ENCODE measurements around the gene TMSB10. TPM values are rescaled to one million over a fixed set of nuclear protein-coding genes. Genes with fewer than 3 reads are reported as not detected.
"Not testable (repeated sequence)": the region's sequence is repeated elsewhere in the genome, so short reads cannot be mapped to it uniquely, and the experiment has no call there.

TMSB10 gene
- polyA plus RNA-seq, 1 donor (not counting 4 experiments of a cell fraction or from before 2014, with no cell fraction given): 3,595 TPM

DNA sequence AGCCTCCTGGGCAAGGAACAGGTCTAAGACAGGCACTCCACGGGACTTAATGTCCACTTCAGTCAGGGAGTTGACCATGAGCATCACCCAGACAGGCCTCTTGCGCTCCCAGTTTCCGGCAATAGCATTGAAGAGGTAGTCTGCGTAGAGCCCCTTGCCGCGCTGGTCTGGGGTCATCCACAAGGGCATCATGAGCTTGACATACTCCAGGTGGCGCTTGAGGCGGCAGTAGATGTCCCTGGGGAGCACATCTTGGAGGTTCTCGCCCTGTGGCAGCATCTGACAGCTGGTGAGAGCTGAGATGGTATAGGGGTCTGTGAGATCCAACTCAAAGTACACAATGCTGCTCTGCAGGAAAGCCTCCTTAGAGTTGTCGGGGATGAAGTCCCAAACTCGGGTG, 35.1 kb upstream of the TMSB10 start:
- no peaks in the 10 kb centered on the region for H3K36me3 ChIP-seq (ENCODE audit: control insufficient read depth in 2 of 2, extremely low read depth in 1 of 2, insufficient read depth in 2 of 2, low read length in 2 of 2)

DNA sequence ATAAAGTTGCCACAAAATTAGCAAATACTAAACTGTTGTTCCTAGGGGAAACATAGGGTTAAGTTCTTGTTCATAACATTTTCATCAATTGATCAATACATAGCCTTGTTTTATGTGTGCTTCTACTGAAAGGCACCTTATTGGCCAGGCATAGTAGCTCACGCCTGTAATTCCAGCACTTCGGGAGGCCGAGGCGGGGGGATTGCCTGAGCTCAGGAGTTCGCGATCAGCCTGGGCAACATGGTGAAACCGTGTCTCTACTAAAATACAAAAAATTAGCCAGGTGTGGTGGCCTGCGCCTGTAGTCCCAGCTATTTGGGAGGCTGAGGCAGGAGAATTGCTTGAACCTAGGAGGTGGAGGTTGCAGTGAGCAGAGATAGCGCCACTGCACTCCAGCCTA, 32.8 kb upstream of the TMSB10 start:
- H3K9me1 ChIP-seq (ENCODE audit: control insufficient read depth, extremely low read depth, insufficient read depth, low read length); dilution Hi-C loops (cut with MboI; ENCODE audit: extremely low pct_ligation_motif_present, low sequenced_read_pairs); DNase-seq (ENCODE audit: low read depth, low spot score); H2AFZ ChIP-seq (ENCODE audit: control insufficient read depth, low read length); H3K4me1 ChIP-seq (ENCODE audit: control insufficient read depth, extremely low read depth, insufficient read depth, low read length); H3K27ac ChIP-seq (ENCODE audit: control insufficient read depth, insufficient read depth, low read length); H3K9me3 ChIP-seq (ENCODE audit: control insufficient read depth, low read depth, low read length); H3K27me3 ChIP-seq (ENCODE audit: control insufficient read depth, extremely low read depth, insufficient read depth, low read length); H3K79me2 ChIP-seq (ENCODE audit: control insufficient read depth, insufficient read depth, low read length); H3K36me3 ChIP-seq (ENCODE audit: control insufficient read depth in 2 of 2, extremely low read depth in 1 of 2, insufficient read depth in 2 of 2, low read length in 2 of 2); H3K9ac ChIP-seq (ENCODE audit: control insufficient read depth, extremely low read depth, insufficient read depth, low read length); H3K4me2 ChIP-seq (ENCODE audit: control insufficient read depth, extremely low read depth, insufficient read depth, low read depth, low read length); H3K4me3 ChIP-seq (ENCODE audit: control insufficient read depth in 2 of 3, extremely low read depth in 1 of 3, insufficient read depth in 2 of 3, low read depth in 1 of 3, low read length in 3 of 3); FAIRE-seq; H4K20me1 ChIP-seq (ENCODE audit: control insufficient read depth, extremely low read depth, insufficient read depth, low read length): not testable (repeated sequence)

More for the DNA sequence above, 35.1 kb upstream of the TMSB10 start:
- Histone ChIP-seq H2AFZ (ENCODE audit: control insufficient read depth, low read length) (no peak overlapping the region), H4K20me1 (ENCODE audit: control insufficient read depth, extremely low read depth, insufficient read depth, low read length) (no peaks in the 10 kb centered on the region), H3K27me3 (ENCODE audit: control insufficient read depth, extremely low read depth, insufficient read depth, low read length) (no peaks in the 10 kb centered on the region), H3K9me3 (ENCODE audit: control insufficient read depth, low read depth, low read length) (no peaks in the 10 kb centered on the region), H3K9ac (ENCODE audit: control insufficient read depth, extremely low read depth, insufficient read depth, low read length) (no peak overlapping the region), H3K79me2 (ENCODE audit: control insufficient read depth, insufficient read depth, low read length) (no peaks in the 10 kb centered on the region), H3K4me2 (ENCODE audit: control insufficient read depth, extremely low read depth, insufficient read depth, low read depth, low read length) (no peak overlapping the region), H3K4me1 (ENCODE audit: control insufficient read depth, extremely low read depth, insufficient read depth, low read length) (no peaks in the 10 kb centered on the region), H3K27ac (ENCODE audit: control insufficient read depth, insufficient read depth, low read length) (no peak overlapping the region), H3K9me1 (ENCODE audit: control insufficient read depth, extremely low read depth, insufficient read depth, low read length) (no peaks in the 10 kb centered on the region), H3K4me3 (ENCODE audit: control insufficient read depth in 2 of 3, extremely low read depth in 1 of 3, insufficient read depth in 2 of 3, low read depth in 1 of 3, low read length in 3 of 3) (no peak overlapping the region)
- no peak for TF ChIP-seq EZH2 (IDR thresholded peaks at IDR 0.05; ENCODE audit: low read length)
- TF ChIP-seq, protein P1, sequence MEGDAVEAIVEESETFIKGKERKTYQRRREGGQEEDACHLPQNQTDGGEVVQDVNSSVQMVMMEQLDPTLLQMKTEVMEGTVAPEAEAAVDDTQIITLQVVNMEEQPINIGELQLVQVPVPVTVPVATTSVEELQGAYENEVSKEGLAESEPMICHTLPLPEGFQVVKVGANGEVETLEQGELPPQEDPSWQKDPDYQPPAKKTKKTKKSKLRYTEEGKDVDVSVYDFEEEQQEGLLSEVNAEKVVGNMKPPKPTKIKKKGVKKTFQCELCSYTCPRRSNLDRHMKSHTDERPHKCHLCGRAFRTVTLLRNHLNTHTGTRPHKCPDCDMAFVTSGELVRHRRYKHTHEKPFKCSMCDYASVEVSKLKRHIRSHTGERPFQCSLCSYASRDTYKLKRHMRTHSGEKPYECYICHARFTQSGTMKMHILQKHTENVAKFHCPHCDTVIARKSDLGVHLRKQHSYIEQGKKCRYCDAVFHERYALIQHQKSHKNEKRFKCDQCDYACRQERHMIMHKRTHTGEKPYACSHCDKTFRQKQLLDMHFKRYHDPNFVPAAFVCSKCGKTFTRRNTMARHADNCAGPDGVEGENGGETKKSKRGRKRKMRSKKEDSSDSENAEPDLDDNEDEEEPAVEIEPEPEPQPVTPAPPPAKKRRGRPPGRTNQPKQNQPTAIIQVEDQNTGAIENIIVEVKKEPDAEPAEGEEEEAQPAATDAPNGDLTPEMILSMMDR (optimal IDR thresholded peaks at IDR 0.05 in 1 of 3, IDR thresholded peaks at IDR 0.05 in 1 of 3, conservative IDR thresholded peaks at IDR 0.05 in 1 of 3; ENCODE audit: extremely low read depth in 1 of 3, insufficient read depth in 2 of 3, low read length in 3 of 3): peak in 1 of 3 experiments; percentile 5
- FAIRE-seq: no peak
- DNase-seq (ENCODE audit: low read depth, low spot score): no peak
- dilution Hi-C loops (cut with MboI; ENCODE audit: extremely low pct_ligation_motif_present, low sequenced_read_pairs): no loop called here

DNA sequence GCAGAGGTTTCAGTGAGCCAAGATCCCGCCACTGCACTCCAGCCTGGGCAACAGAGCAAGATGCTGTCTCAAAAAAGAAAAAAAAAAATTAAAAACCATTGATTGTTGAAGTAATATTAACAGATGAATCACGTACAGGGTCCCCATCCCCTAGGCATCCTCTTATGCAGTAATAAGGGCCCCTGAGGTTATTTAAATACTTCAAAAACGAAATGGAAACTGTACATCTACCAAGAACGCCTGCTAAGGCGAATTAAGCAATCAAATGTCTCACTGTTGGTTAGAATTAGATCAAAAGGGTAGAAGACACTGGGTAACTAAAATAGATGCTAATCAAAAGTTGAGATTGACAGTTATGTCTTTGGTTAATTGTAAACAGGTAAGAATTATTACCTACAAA, 32.1 kb upstream of the TMSB10 start:
- Histone ChIP-seq H3K79me2 (ENCODE audit: control insufficient read depth, insufficient read depth, low read length) (no peaks in the 10 kb centered on the region), H2AFZ (ENCODE audit: control insufficient read depth, low read length) (no peak overlapping the region), H3K36me3 (ENCODE audit: control insufficient read depth in 2 of 2, extremely low read depth in 1 of 2, insufficient read depth in 2 of 2, low read length in 2 of 2) (no peaks in the 10 kb centered on the region), H3K9me1 (ENCODE audit: control insufficient read depth, extremely low read depth, insufficient read depth, low read length) (no peaks in the 10 kb centered on the region), H3K27ac (ENCODE audit: control insufficient read depth, insufficient read depth, low read length) (no peak overlapping the region), H3K4me1 (ENCODE audit: control insufficient read depth, extremely low read depth, insufficient read depth, low read length) (no peaks in the 10 kb centered on the region), H3K9ac (ENCODE audit: control insufficient read depth, extremely low read depth, insufficient read depth, low read length) (no peak overlapping the region), H3K27me3 (ENCODE audit: control insufficient read depth, extremely low read depth, insufficient read depth, low read length) (peaks cover 12% of the 10 kb centered on the region), H3K4me2 (ENCODE audit: control insufficient read depth, extremely low read depth, insufficient read depth, low read depth, low read length) (no peak overlapping the region), H3K4me3 (ENCODE audit: control insufficient read depth in 2 of 3, extremely low read depth in 1 of 3, insufficient read depth in 2 of 3, low read depth in 1 of 3, low read length in 3 of 3) (no peak overlapping the region), H3K9me3 (ENCODE audit: control insufficient read depth, low read depth, low read length) (no peaks in the 10 kb centered on the region), H4K20me1 (ENCODE audit: control insufficient read depth, extremely low read depth, insufficient read depth, low read length) (no peaks in the 10 kb centered on the region)
- DNase-seq (ENCODE audit: low read depth, low spot score) (no peak), FAIRE-seq (no peak)
- dilution Hi-C loops (cut with MboI; ENCODE audit: extremely low pct_ligation_motif_present, low sequenced_read_pairs): no loop called here
- TF ChIP-seq, protein P1 (optimal IDR thresholded peaks at IDR 0.05 in 1 of 3, IDR thresholded peaks at IDR 0.05 in 1 of 3, conservative IDR thresholded peaks at IDR 0.05 in 1 of 3; ENCODE audit: extremely low read depth in 1 of 3, insufficient read depth in 2 of 3, low read length in 3 of 3): no peak
- no peak for TF ChIP-seq EZH2 (IDR thresholded peaks at IDR 0.05; ENCODE audit: low read length)

Data from keratinocyte (primary cell).